Gastrocnemius medialis (tissue), 4 donors: ENCODE results near the gene FMNL3.

ENCODE experiments used
- POLR2A ChIP-seq, 2 donors: fragments of 450-650 bp; IDR thresholded peaks; one replicate each; pipeline ENCODE4 v1.6.1; 2017; ENCODE audit warnings: antibody characterized with exemption in 2 of 2, mild to moderate bottlenecking in 2 of 2, moderate library complexity in 2 of 2
- TF ChIP-seq, protein P1 (sequence below), 5 experiments: fragments of 450-650 bp in 3 of 5; fragments of 200-600 bp in 2 of 5; sonication (generic) in 2 of 5; IDR thresholded peaks in 4 of 5; conservative IDR thresholded peaks in 1 of 5; 1 replicate in 4 of 5; 2 replicates in 1 of 5; pipeline ENCODE4 v1.5.1; 2016 to 2019; ENCODE audit warnings: antibody characterized with exemption in 5 of 5, mild to moderate bottlenecking in 3 of 5, moderate library complexity in 3 of 5

DNA sequence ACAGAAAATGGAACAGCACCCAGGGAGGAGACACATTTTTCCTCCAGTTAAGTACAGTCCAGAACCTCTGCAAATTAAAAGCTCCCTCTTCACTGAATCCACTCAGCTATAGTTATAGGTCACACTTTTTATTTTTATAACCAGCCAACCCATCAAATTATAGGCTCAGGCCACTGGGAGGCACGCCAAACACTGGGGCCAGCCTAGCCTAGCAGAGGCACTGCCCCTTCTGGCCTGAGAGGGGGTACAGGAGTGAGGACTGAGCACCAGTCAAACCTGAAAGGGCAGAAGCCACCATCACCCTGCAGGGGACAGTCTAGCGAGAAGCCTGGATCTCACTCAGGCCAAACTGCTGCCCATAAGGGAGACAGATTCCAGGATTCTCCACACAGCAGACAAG is 19.3 kb downstream of the FMNL3 start:
- TF ChIP-seq, protein P1, sequence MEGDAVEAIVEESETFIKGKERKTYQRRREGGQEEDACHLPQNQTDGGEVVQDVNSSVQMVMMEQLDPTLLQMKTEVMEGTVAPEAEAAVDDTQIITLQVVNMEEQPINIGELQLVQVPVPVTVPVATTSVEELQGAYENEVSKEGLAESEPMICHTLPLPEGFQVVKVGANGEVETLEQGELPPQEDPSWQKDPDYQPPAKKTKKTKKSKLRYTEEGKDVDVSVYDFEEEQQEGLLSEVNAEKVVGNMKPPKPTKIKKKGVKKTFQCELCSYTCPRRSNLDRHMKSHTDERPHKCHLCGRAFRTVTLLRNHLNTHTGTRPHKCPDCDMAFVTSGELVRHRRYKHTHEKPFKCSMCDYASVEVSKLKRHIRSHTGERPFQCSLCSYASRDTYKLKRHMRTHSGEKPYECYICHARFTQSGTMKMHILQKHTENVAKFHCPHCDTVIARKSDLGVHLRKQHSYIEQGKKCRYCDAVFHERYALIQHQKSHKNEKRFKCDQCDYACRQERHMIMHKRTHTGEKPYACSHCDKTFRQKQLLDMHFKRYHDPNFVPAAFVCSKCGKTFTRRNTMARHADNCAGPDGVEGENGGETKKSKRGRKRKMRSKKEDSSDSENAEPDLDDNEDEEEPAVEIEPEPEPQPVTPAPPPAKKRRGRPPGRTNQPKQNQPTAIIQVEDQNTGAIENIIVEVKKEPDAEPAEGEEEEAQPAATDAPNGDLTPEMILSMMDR (IDR thresholded peaks at IDR 0.05 in 4 of 5, conservative IDR thresholded peaks at IDR 0.05 in 1 of 5), result no peak
- no peak for TF ChIP-seq POLR2A (IDR thresholded peaks at IDR 0.05)
